22Rv1 (cell line): Measurements from ENCODE around the gene SLC6A6.

Experiments
- CTCF ChIP-seq: fragments of 450-650 bp; IDR thresholded peaks from 2 replicates; pipeline ENCODE4 v1.5.1; 2017; ENCODE audit warnings: mild to moderate bottlenecking
- ZFX ChIP-seq: fragments of 450-650 bp; IDR thresholded peaks from 2 replicates; pipeline ENCODE4 v1.6.1; 2017; ENCODE audit warnings: antibody characterized with exemption, borderline replicate concordance

GRCh38 chr3:14505001-14505802 is 102.8 kb downstream of the SLC6A6 start:
- TF ChIP-seq CTCF: no peak
- no peak for TF ChIP-seq ZFX
